Stimulated activated CD8-positive, alpha-beta memory T cell treated with anti-CD3 and anti-CD28 coated beads, Interleukin-12 subunit alpha, Interleukin-12 subunit beta, amount 100 ng/mL, for 24 hours (primary cell): ENCODE measurements around the gene SCUBE3.
A peak's percentile ranks its signal among the peaks of the same experiment; 100 is the strongest.

ENCODE experiments used
- DNase-seq: peaks from one replicate; pipeline ENCODE4 v3.0.0-alpha.2; 2020; ENCODE audit errors: extremely low read depth

SCUBE3 gene

DNA sequence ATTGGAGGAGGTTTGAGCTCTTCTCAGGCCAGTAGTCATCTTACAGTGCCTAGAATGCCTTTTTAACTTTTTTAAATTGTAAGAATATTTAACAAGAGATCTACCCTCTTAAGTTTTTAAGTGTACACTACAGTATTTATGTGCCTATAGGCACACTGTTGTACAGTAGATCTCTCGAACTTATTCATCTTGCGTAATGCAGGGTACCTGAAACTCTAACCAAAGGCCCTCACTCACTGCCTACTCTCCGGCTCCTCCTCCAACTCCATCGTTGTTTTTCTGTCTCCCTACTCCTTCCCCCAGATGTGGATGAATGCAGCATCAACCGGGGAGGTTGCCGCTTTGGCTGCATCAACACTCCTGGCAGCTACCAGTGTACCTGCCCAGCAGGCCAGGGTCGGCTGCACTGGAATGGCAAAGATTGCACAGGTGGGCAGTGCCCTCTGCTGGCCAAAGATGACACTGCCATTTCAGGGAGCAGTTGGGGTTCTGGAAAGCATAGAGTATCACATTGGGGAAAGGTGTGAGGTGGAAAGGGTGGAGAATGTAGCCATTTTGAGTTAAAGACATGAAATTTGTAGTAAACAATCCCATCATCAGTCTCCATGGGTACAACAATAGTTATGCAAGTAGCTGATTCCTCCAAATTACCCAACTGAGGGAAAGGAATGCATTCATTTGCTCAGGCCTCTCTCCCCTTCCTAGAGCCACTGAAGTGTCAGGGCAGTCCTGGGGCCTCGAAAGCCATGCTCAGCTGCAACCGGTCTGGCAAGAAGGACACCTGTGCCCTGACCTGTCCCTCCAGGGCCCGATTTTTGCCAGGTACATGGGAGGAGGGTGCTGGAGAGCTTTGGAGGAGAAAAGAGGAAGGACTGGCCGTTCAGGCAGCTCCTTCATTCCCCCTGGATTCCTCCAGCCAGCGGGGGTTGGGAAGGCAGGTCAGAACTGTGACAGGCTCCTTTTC lies 27.4 kb downstream of the SCUBE3 start:
- peak; percentile 43 for DNase-seq

DNA sequence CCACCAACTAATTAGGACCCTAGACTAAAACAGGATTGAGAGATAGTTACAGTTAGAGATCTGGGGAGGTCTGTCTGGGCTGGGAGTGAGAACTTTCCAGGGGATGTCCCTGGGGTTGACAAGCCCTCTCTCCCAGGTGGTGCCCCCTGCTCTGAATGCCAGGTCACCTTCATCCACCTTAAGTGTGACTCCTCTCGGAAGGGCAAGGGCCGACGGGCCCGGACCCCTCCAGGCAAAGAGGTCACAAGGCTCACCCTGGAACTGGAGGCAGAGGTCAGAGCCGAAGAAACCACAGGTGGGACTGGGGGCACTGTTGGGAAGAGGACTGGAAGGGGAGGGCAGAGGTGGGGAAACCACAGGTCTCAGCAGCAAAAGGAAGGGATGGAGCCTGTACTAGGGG lies 28.7 kb downstream of the SCUBE3 start:
- no peak for DNase-seq

DNA sequence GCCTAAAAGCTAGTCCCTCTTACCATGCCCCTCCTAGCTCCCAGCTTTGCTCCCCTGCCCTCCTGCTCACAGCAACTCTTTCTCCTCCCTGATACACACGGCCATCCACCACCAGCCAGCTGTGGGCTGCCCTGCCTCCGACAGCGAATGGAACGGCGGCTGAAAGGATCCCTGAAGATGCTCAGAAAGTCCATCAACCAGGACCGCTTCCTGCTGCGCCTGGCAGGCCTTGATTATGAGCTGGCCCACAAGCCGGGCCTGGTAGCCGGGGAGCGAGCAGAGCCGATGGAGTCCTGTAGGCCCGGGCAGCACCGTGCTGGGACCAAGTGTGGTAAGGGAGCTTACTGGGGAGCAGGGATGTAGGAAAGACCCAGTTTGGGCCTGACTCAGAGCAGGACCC lies 29.1 kb downstream of the SCUBE3 start:
- no peak for DNase-seq

DNA sequence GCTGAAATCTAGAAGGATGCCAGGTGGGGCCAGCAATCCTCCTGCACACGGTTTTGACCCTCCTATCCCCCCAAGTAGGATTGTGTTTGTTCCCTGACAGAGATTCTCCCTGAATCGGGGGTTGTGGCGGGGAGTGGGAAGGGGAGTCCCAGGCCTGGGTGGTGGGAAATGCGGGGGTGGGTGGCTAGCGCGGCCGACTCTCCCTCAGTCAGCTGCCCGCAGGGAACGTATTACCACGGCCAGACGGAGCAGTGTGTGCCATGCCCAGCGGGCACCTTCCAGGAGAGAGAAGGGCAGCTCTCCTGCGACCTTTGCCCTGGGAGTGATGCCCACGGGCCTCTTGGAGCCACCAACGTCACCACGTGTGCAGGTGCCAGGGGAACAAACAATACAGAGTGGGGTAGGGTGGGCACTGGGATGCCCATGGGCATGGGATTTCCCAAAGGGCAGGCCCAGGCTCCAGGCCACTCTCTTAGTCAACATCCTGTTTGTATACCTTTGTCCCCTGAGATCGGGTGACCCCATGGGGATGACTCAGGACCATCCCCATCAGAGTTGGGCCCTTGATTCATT lies 29.7 kb downstream of the SCUBE3 start:
- no peak for DNase-seq

DNA sequence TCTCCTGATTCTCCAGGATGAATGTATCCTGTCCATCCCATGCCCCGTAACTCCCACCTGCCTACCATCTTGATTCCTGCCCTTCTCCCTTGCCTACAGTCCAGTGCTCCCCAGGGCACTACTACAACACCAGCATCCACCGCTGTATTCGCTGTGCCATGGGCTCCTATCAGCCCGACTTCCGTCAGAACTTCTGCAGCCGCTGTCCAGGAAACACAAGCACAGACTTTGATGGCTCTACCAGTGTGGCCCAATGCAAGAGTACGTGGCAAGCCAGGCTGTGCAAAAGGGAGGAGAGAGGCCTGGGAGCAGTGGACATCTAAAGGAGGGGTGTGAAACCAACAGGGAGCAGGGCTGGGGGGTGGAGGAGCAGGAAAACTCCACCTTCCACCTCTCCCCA lies 30.8 kb downstream of the SCUBE3 start:
- no peak for DNase-seq

DNA sequence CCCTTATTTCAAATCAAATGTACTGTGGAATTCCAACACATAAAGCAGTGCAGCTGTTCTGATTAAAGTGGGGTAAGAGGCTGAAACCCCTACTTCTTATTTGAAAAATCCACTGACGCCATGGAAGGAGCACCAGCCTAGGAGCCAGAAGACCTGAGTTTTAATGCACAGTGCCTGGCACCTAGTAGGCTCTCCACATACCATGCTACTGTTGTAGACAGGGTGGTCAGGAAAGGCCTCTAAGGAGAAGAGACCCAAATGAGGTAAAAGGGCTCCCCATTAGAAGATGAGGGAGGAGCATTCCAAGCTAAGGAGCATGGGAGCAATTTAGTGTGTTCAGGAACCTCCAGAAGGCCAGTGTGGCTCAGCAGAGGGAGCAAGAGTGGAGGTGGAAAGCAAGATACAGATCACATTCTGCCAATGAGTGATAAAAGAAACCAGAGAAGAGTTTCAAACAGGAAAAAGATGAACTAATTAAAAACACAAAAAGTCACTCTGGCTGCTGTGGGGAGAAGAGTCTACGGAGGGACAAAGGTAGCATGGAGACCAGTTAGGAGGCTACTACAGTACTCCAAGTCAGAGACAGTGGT lies 34.0 kb downstream of the SCUBE3 start:
- no peak for DNase-seq

DNA sequence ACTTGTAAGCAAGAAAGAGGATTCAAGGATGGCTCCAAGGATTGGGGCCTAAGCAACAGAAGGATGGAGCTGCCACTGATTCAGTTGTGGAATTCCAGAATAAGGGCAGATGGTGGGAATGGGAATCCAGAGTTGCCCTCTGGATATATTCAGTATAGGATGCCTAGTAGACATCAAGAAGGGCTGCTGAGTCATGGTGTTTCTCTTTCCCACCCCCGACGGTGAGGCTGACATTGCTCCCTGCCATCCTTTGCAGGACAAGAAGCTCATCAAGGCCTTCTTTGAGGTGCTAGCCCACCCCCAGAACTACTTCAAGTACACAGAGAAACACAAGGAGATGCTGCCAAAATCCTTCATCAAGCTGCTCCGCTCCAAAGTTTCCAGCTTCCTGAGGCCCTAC lies 34.5 kb downstream of the SCUBE3 start:
- DNase-seq, result no peak

DNA sequence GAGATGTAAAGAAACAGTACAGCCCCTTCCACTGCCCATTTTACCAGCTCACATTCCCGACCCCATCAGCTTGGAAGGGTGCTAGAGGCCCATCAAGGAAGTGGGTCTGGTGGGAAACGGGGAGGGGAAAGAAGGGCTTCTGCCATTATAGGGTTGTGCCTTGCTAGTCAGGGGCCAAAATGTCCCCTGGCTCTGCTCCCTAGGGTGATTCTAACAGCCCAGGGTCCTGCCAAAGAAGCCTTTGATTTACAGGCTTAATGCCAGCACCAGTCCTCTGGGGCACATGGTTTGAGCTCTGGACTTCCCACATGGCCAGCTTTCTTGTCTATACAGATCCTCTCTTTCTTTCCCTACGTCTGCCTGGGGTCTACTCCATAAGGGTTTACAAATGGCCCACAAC lies 35.2 kb downstream of the SCUBE3 start:
- DNase-seq, result no peak

DNA sequence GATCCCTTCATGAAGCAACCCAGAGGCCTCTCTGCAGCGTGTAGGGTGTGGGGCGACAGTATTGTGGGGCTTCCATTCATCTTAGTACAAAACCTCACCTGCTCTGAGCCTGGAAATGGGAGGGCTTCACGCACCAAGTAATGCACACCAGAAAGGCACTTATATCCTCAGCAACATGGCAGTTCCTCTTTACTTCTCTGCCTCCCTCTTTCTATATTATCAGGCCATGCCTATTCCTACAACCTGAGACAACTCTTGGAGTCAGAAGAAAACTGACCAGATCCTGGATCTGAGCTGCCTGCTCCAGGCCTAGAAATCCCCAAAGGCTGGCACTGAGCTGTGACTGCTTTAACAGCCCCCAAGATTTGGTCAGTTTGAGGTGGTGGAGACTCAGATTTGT lies 38.2 kb downstream of the SCUBE3 start:
- no peak for DNase-seq

DNA sequence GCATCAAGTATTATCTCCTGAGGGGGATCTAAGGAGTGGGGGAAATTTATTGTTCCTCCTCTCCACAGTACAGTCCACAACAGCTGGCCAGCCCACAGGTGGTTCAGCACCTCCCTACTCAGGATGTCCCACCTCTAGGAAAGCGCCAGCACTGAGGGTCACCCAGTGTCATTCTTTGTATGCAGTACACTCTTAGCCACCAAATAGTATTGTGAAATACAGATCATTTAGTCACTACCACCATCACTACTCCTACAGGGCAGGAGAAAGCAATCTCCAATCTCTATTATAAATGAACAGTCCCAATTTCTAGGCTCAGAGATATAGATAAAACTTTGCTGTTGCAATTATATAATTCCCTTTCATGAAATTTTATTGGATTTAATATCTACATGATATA lies 39.5 kb downstream of the SCUBE3 start:
- DNase-seq, result no peak

DNA sequence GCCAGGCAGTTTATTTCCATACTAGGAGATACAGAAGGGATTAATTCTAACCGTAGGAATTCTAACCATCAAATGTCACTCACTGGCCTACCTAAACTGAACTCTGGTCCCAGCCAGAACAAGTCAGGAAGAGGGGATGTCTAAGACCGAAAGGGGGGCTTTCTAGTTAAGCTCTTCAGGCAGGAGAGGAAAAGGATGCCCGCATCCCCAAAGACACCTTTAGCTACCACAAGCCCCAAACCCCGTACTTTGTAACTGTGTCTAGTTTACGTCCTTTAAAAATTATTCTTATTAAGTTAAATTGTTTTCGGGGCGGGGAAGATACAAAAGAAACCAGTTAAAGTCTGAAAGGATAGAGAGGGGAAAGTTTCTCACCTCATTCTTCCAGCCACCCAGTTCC lies 44.6 kb downstream of the SCUBE3 start:
- no peak for DNase-seq

DNA sequence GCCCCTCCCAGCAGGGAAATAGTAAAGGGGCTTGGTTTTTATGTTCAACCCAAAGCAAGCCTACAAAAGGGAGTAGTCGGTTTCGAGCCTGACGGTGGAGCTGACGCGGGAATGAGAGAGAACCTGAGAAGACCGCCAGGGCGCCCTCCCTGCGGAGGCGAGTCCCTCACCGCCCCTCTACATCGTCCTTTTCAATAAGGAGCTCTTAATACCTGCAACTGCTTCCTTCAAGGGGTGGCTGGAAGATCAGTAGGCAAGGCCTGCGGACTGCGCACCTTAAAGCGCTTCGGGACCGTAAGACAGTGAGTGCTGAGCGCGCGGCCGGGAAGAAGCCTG lies 45.1 kb downstream of the SCUBE3 start:
- no peak for DNase-seq

DNA sequence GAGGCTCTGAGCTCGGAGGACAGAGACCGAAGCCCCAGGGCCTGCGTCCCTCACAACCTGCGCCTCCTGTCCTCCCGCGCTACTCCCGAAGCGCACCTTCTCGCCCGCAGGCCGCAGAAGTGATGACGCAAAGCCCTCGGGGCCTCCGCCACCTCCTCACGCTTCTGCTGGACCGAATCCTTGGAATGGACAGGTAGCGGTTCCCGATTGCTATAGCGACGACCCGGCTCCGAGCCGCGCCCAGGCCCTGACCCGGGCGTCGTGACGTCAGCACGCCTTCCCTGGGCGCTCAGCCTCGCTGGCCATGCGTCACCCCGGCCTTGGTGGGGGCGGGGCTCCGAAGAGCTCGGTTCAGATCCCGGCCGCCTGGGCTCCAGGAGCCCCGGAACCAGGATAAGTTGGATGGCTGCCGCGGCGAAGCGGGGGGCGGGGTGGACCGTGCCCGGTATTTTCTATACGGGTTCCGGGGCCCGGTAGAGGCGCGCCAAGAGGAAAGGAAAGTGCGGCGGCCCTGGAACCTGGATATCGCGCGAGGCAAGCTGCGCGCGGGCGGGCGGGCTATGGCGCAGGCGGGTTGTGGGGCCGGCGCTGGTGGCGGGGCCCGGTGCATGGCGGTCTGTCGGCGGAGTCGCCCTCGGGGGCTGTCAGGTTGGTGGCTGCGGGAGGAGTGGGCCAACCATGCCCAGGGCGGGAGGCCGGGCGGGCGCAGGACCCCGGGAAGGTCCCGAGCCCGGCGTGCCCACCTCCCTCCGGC lies 45.6 kb downstream of the SCUBE3 start, which contains the start of gene ZNF76:
ZNF76 (plus strand) TSS at position 542 of the 754 bp plus-strand sequence. CDS start 21,417 bp downstream, outside the sequence.
- peak; percentile 82 for DNase-seq

DNA sequence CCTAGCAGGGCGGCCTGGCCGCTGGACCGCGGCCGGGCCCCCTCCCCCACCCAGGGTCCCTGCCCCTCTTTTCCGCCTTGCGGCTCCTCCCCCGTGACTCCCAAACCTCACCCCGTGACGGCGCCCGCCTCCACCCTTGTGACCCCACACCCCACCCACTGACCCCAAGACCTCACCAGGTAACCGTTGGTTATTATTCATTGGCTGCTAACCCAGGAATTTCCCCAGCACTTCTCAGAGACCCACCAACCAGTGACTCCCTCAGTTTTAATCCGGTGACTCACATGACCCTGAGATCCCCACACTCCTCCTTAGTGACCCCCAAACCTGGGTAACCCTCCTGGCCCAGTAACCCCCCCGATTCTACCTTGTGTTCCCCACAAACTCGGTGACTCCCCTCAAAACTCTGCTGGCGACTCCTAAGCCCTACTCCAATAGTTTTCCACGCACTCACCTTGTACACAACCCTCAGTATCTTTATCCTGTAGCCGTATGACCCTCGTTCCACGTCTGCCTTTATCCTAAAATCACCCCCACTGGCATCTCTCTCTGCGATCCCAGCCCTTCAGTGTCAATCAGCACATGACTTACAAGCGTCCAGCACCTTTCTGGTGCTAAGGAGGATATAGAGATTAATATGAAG lies 46.3 kb downstream of the SCUBE3 start:
- peak; percentile 48 for DNase-seq

DNA sequence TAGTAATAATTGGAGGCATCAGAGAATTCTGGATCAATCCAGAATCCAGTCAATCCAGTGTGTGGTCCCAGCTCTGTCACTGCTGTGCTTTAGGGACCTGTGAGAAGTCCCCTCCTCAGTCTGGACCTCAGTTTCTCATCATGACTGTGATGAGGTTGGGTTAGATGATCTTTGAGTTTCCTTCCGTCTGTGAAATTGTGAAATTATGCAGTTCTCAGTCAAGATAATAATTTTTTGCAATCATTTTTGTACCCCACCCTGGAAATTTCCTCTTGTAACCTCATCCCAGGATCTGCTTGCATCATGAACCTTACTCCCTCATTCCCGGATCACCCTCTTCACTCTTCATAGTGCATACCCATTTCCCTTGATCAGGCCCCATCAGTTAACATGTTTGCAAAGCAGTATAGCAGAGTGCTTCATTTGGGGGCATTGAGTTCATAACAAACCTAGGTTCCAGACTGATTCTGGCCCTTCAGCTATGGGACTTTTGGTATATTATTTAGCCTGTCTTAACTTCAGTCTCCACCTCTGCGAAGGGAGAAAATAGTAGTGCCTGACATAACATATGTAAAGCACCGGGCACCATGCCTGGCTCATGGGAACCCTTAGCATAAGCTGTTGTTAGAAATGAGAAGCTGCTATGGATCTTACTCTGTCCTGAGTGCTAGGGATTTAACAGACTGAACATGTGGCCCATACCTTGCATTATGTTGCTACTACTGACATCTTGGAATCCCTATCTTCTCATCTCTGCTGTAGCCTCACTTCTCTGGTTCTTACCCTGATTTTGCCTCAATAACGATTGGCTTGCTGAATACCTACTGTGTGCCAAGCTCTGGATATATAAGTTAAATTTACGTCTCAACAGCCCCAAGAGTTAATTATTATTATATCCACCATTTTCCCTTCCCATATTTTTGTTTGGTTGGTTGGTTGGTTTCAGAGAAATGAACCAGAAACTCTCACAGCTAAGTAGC lies 47.1 kb downstream of the SCUBE3 start:
- DNase-seq, result no peak

DNA sequence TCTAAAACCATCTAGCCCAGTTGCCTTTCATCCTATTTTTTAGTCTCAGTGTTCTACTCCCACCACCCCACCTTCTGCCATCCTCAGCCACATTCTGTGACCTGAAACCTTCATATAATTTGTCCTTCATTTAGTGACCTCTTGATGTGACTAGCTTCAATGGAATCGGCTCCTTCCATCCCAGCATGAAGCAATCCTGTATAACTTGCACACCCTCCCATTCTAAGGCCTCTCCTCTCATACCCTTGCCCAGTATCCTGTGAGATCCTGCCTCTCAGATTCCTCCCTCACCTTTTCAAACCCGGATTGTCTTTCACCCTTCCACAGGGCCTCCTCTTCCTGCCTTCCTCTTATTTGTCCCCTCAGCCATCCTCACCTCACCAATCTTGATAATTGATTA lies 48.8 kb downstream of the SCUBE3 start:
- DNase-seq, result no peak

DNA sequence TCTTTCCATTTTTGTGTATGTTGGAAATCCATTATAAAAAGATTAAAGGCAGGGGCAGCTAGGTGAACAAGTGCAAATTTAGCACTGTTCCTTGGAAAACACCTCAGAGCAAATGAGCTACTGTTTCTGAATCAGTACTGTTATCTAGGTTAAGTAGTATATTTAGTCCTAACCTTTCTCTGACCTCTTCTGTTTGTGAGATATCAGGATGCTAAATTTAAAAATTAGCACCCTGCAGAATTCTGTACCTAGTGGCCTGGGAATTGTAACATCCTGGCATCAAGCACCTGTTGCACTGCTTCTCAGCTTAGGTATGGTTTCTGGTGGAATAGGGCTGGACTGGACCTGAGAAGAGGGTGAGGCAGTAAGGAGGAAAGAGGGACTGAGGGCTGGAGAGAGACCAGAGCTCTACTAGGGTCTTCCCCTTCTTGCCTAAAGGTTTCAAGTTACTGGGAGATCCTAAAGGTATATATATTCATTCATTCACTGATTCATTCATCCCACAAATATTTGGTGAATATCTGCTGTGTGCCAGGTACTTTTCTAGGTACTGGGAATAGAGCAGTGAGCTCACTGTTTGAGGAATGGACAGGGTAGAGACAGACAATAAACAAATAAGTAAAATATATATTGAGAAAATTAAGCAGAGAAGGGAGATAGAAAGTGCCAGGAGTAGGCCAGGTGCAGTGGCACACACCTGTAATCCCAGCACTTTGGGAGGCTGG lies 51.0 kb downstream of the SCUBE3 start:
- DNase-seq, result no peak

DNA sequence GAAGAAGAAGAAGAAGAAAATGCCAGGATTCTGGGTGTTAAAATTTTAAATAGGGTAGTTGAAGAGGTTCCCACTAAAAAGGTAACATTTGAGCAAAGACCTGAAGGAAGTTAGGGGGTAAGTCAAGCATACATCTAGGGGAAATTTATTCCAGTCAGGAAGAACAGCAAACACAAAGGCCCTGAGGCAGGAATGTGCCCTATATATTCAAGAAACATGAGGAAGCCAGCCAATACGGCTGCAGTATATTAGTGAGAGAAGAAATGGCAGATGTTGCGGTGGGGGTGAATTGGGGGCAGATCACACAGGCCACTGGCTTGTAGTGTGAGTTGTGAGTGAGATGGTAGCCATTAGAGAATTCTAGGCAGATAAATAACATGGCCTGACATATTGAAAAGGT lies 51.8 kb downstream of the SCUBE3 start:
- DNase-seq, result no peak

DNA sequence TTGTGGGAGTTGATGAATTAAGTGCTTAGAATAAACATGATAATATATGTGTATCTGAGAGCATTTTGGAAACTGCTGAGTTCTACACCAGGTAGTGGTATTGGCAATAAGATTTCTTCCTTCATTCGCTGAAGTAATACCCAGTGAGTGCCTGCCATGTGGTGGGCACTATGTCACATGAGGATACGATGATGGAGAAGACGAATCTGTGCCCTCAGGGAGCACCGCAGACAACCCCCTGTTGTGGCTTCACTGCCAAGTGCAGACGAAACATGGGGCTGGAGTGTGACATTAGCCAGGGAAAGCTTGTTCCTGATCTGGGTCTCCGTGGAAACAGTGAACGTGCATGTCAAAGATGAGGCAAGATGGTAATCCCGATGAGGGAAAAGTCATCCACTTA lies 53.7 kb downstream of the SCUBE3 start:
- no peak for DNase-seq

DNA sequence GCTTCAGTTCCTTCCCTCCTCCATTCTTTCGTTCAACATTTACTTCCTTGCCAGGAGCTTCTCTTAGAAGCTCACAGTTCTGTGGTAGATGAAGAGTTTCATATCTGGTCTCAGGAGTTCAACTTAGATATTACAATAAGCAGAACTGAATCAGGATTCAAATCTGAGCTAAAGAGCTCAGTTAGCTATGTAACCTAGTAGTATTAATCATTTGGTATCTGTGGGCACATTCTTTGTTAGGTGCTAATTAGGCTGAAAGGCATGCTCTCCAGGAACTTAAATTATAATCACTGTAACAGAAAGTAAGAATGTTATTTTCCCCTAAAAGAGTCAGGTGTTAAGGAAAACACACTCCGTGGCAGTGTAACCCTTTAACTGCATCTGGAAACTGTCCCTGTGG lies 54.1 kb downstream of the SCUBE3 start:
- no peak for DNase-seq
